ENCODE results near the gene TBC1D3B.
"Not testable (repeated sequence)": the region's sequence is repeated elsewhere in the genome, so short reads cannot be mapped to it uniquely, and the experiment has no call there.

Gene TBC1D3B

GRCh38 chr17:36187943-36188665 lies 11.7 kb upstream of the TBC1D3B start:
- not testable (repeated sequence) for H3K36me3 ChIP-seq (ENCODE audit: control insufficient read depth, insufficient read depth, low read length); H3K9me3 ChIP-seq (ENCODE audit: control insufficient read depth, low read length); H3K4me3 ChIP-seq (ENCODE audit: extremely low read depth, insufficient read depth, low read length, poor library complexity, severe bottlenecking); H3K27ac ChIP-seq (ENCODE audit: low read depth, low read length, severe bottlenecking); H3K4me1 ChIP-seq (ENCODE audit: control insufficient read depth, insufficient read depth, low read length, poor library complexity, severe bottlenecking)
- WGBS, 2 experiments (ENCODE audit: insufficient coverage in 2 of 2) = 71% methylated on average over 1 of the region's 5 CpGs; no CpG with 5 or more reads in 1 of the 2 experiments

- not testable (repeated sequence) for H3K36me3 ChIP-seq (ENCODE audit: control insufficient read depth, insufficient read depth, low read length); H3K4me1 ChIP-seq (ENCODE audit: control insufficient read depth, insufficient read depth, low read length, poor library complexity, severe bottlenecking); H3K27ac ChIP-seq (ENCODE audit: low read depth, low read length, severe bottlenecking); H3K9me3 ChIP-seq (ENCODE audit: control insufficient read depth, low read length); H3K4me3 ChIP-seq (ENCODE audit: extremely low read depth, insufficient read depth, low read length, poor library complexity, severe bottlenecking)
- 91 to 93% methylated on average over 4 to 7 of the region's 13 CpGs for WGBS, 2 experiments (ENCODE audit: insufficient coverage in 2 of 2)
Measured at GRCh38 chr17:36186810-36187763, 10.7 kb upstream of the TBC1D3B start.

GRCh38 chr17:36185416-36185815 lies 9.0 kb upstream of the TBC1D3B start:
- H3K27ac ChIP-seq (ENCODE audit: low read depth, low read length, severe bottlenecking) = no peak overlapping the region
- H3K4me1 ChIP-seq (ENCODE audit: control insufficient read depth, insufficient read depth, low read length, poor library complexity, severe bottlenecking) = no peaks in the 10 kb centered on the region
- H3K36me3 ChIP-seq (ENCODE audit: control insufficient read depth, insufficient read depth, low read length) = no peaks in the 10 kb centered on the region
- H3K4me3 ChIP-seq (ENCODE audit: extremely low read depth, insufficient read depth, low read length, poor library complexity, severe bottlenecking) = no peak overlapping the region
- no CpG with 5 or more reads among the region's 2 CpGs for WGBS, 2 experiments (ENCODE audit: insufficient coverage in 2 of 2)
- H3K9me3 ChIP-seq (ENCODE audit: control insufficient read depth, low read length) = no peaks in the 10 kb centered on the region

GRCh38 chr17:36184023-36184765 lies 7.8 kb upstream of the TBC1D3B start:
- Histone ChIP-seq H3K4me1 (ENCODE audit: control insufficient read depth, insufficient read depth, low read length, poor library complexity, severe bottlenecking) (no peaks in the 10 kb centered on the region), H3K4me3 (ENCODE audit: extremely low read depth, insufficient read depth, low read length, poor library complexity, severe bottlenecking) (peak overlapping the region; percentile 52), H3K9me3 (ENCODE audit: control insufficient read depth, low read length) (no peaks in the 10 kb centered on the region), H3K27ac (ENCODE audit: low read depth, low read length, severe bottlenecking) (no peak overlapping the region), H3K36me3 (ENCODE audit: control insufficient read depth, insufficient read depth, low read length) (no peaks in the 10 kb centered on the region)
- WGBS, 2 experiments (ENCODE audit: insufficient coverage in 2 of 2) = 90 to 92% methylated on average over 2 to 3 of the region's 12 CpGs

GRCh38 chr17:36183001-36183971 lies 6.8 kb upstream of the TBC1D3B start:
- peak overlapping the region; percentile 52 for H3K4me3 ChIP-seq (ENCODE audit: extremely low read depth, insufficient read depth, low read length, poor library complexity, severe bottlenecking)
- WGBS, 2 experiments (ENCODE audit: insufficient coverage in 2 of 2) = 2 to 4% methylated on average over 50 to 54 of the region's 76 CpGs
- H3K27ac ChIP-seq (ENCODE audit: low read depth, low read length, severe bottlenecking) = no peak overlapping the region
- no peaks in the 10 kb centered on the region for H3K4me1 ChIP-seq (ENCODE audit: control insufficient read depth, insufficient read depth, low read length, poor library complexity, severe bottlenecking)
- no peaks in the 10 kb centered on the region for H3K9me3 ChIP-seq (ENCODE audit: control insufficient read depth, low read length)
- H3K36me3 ChIP-seq (ENCODE audit: control insufficient read depth, insufficient read depth, low read length) = no peaks in the 10 kb centered on the region

- WGBS, 2 experiments (ENCODE audit: insufficient coverage in 2 of 2) = 42 to 48% methylated on average over 42 to 47 of the region's 48 CpGs
- Histone ChIP-seq H3K27ac (ENCODE audit: low read depth, low read length, severe bottlenecking) (no peak overlapping the region), H3K36me3 (ENCODE audit: control insufficient read depth, insufficient read depth, low read length) (no peaks in the 10 kb centered on the region), H3K4me3 (ENCODE audit: extremely low read depth, insufficient read depth, low read length, poor library complexity, severe bottlenecking) (peak overlapping the region; percentile 52), H3K4me1 (ENCODE audit: control insufficient read depth, insufficient read depth, low read length, poor library complexity, severe bottlenecking) (no peaks in the 10 kb centered on the region), H3K9me3 (ENCODE audit: control insufficient read depth, low read length) (no peaks in the 10 kb centered on the region)
Measured at GRCh38 chr17:36182176-36183000, 6.0 kb upstream of the TBC1D3B start.

GRCh38 chr17:36181446-36182175 lies 5.2 kb upstream of the TBC1D3B start:
- WGBS, 2 experiments (ENCODE audit: insufficient coverage in 2 of 2) = 94 to 96% methylated on average over 4 of the region's 6 CpGs
- not testable (repeated sequence) for H3K4me3 ChIP-seq (ENCODE audit: extremely low read depth, insufficient read depth, low read length, poor library complexity, severe bottlenecking); H3K27ac ChIP-seq (ENCODE audit: low read depth, low read length, severe bottlenecking)

GRCh38 chr17:36168836-36169235 lies 7.6 kb downstream of the TBC1D3B start:
- WGBS, 2 experiments (ENCODE audit: insufficient coverage in 2 of 2) = no CpG with 5 or more reads among the region's 8 CpGs

More at GRCh38 chr17:36181446-36182175, 5.2 kb upstream of the TBC1D3B start:
- not testable (repeated sequence) for H3K9me3 ChIP-seq (ENCODE audit: control insufficient read depth, low read length); H3K36me3 ChIP-seq (ENCODE audit: control insufficient read depth, insufficient read depth, low read length); H3K4me1 ChIP-seq (ENCODE audit: control insufficient read depth, insufficient read depth, low read length, poor library complexity, severe bottlenecking)

More at GRCh38 chr17:36168836-36169235, 7.6 kb downstream of the TBC1D3B start:
- not testable (repeated sequence) for H3K4me1 ChIP-seq (ENCODE audit: control insufficient read depth, insufficient read depth, low read length, poor library complexity, severe bottlenecking); H3K27ac ChIP-seq (ENCODE audit: low read depth, low read length, severe bottlenecking); H3K4me3 ChIP-seq (ENCODE audit: extremely low read depth, insufficient read depth, low read length, poor library complexity, severe bottlenecking); H3K9me3 ChIP-seq (ENCODE audit: control insufficient read depth, low read length); H3K36me3 ChIP-seq (ENCODE audit: control insufficient read depth, insufficient read depth, low read length)
